ENCODE results near the gene CNN2. TPM values are rescaled to one million over a fixed set of nuclear protein-coding genes. Genes with fewer than 3 reads are reported as not detected.

Gene CNN2
- 10 to 100 TPM; 78.1 to 78.9 TPM for total RNA-seq
- polyA plus RNA-seq, result 792 TPM

GRCh38 chr19:1025960-1026782 lies at the start of gene CNN2:
TSS of gene CNN2 (plus strand) at chr19:1026608. CDS start at chr19:1026662, 54 bp downstream.
- H3K36me3 Mint-ChIP-seq, result peaks cover 0 to 27% (median 7%) of the 10 kb centered on the region in 3 donors
- Histone ChIP-seq H3K4me1 (ENCODE audit: insufficient read depth, low read length) (peaks cover 40% of the 10 kb centered on the region), H3K4me3 (ENCODE audit: low read length) (peak within 1 kb of the TSS; percentile 92), H3K36me3 (ENCODE audit: insufficient read depth, low read length) (no peaks in the 10 kb centered on the region), H3K27me3 (ENCODE audit: insufficient read depth, low read length, poor library complexity, severe bottlenecking) (no peaks in the 10 kb centered on the region), H3K9me3 (ENCODE audit: low read length) (no peaks in the 10 kb centered on the region), H3K27ac (ENCODE audit: low read depth, low read length) (peak within 1 kb of the TSS; percentile 89)
- peak; percentile 58 to 71 (median 68) for DNase-seq
- peaks cover 0 to 1% (median 0%) of the 10 kb centered on the region in 5 donors for H3K9me3 Mint-ChIP-seq
- H3K27ac Mint-ChIP-seq, result peak within 1 kb of the TSS; percentile 82 to 99 (median 96)
- H3K4me1 Mint-ChIP-seq, result peaks cover 28 to 47% (median 34%) of the 10 kb centered on the region in 3 donors
- peak within 1 kb of the TSS; percentile 95 to 99 (median 98) for H3K4me3 Mint-ChIP-seq
- H3K27me3 Mint-ChIP-seq, result peaks cover 0 to 8% of the 10 kb centered on the region in 2 donors
- POLR2A ChIA-PET, result interaction anchor here (0.7 to 9.2 kb wide), 12 partner anchors 9 to 100 kb away, joined by 3 to 143 read pairs (median 8); partner anchors contain the start of genes ABCA7 and ARHGAP45
- CTCF ChIA-PET, result interaction anchor here (0.8 to 8.4 kb wide), 13 partner anchors 10 to 240 kb away, joined by 3 to 62 read pairs (median 4); partner anchors contain the start of genes ABCA7, ARHGAP45 and WDR18

DNA sequence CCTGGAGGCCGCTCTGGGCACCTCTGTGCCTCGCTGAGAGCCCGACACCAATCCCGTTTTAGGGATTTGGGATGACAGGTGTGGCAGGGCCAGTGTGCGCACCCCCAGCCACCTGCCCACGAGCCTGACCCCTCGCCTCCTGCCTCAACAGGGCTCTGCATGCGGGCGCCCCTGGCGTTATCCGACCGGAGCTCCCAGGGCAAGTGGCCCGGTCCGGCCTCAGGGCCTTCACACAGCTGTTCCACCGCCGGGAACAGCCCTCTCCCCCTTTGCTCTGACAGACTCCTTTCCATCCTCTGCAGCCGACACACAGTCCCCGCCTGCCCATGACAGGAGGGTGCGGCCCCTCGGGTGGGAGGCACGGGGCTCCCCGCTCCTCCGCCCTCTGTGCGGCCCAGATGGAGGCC lies 49.3 kb upstream of the CNN2 start:
- no peak overlapping the region for H3K27ac Mint-ChIP-seq
- no peak overlapping the region for H3K4me3 Mint-ChIP-seq
- CTCF ChIA-PET, result interaction anchor here (1.0 kb wide), 1 partner anchor 54 kb away, joined by 5 read pairs; no protein-coding TSS in a partner anchor
- no peaks in the 10 kb centered on the region for H3K9me3 ChIP-seq (ENCODE audit: low read length)
- H3K36me3 Mint-ChIP-seq, result peaks cover 2 to 5% (median 3%) of the 10 kb centered on the region in 3 donors
- no peaks in the 10 kb centered on the region for H3K4me1 ChIP-seq (ENCODE audit: insufficient read depth, low read length)
- H3K36me3 ChIP-seq (ENCODE audit: insufficient read depth, low read length), result no peaks in the 10 kb centered on the region
- no peak overlapping the region for H3K27ac ChIP-seq (ENCODE audit: low read depth, low read length)
- H3K9me3 Mint-ChIP-seq, result peaks cover 0 to 2% (median 0%) of the 10 kb centered on the region in 5 donors
- no peak for DNase-seq
- no peak overlapping the region for H3K4me3 ChIP-seq (ENCODE audit: low read length)
- no peaks in the 10 kb centered on the region for H3K27me3 Mint-ChIP-seq
- POLR2A ChIA-PET, result no interaction called here
- no peaks in the 10 kb centered on the region for H3K27me3 ChIP-seq (ENCODE audit: insufficient read depth, low read length, poor library complexity, severe bottlenecking)
- no peaks in the 10 kb centered on the region for H3K4me1 Mint-ChIP-seq

DNA sequence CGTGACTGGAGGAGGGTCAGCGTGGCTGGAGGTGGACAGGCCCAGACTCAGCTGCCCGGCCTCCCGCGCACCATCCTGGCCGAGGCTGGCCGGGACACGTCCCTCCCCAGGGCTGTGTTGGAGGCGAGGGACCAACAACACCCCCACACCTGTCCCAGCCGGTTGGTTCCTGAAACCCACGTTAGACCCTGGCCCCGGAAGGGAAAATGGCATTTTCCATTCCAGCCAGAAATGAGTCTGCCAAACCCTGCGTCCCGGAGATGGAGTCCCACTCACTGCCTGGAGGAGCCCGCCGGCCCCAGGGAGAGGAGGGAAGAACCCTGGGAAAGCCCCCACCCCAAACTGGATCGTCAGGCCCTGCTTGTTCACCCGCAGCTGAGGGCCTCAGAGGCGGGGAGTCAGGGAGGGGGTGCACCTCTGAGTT lies 47.1 kb upstream of the CNN2 start:
- no peaks in the 10 kb centered on the region for H3K9me3 ChIP-seq (ENCODE audit: low read length)
- Mint-ChIP-seq H3K27me3 (no peaks in the 10 kb centered on the region), H3K36me3 (peaks cover 0 to 2% (median 0%) of the 10 kb centered on the region in 3 donors), H3K27ac (no peak overlapping the region), H3K4me1 (peaks cover 5 to 9% (median 8%) of the 10 kb centered on the region in 3 donors), H3K4me3 (no peak overlapping the region), H3K9me3 (no peaks in the 10 kb centered on the region)
- ChIA-PET CTCF (interaction anchor here (0.9 to 1.1 kb wide), 3 partner anchors 31 to 85 kb away, joined by 3 to 4 read pairs (median 3); no protein-coding TSS in a partner anchor), POLR2A (no interaction called here)
- peaks cover 12% of the 10 kb centered on the region for H3K4me1 ChIP-seq (ENCODE audit: insufficient read depth, low read length)
- no peak for DNase-seq
- no peaks in the 10 kb centered on the region for H3K36me3 ChIP-seq (ENCODE audit: insufficient read depth, low read length)
- no peaks in the 10 kb centered on the region for H3K27me3 ChIP-seq (ENCODE audit: insufficient read depth, low read length, poor library complexity, severe bottlenecking)
- H3K4me3 ChIP-seq (ENCODE audit: low read length), result no peak overlapping the region
- peak overlapping the region; percentile 59 for H3K27ac ChIP-seq (ENCODE audit: low read depth, low read length)

DNA sequence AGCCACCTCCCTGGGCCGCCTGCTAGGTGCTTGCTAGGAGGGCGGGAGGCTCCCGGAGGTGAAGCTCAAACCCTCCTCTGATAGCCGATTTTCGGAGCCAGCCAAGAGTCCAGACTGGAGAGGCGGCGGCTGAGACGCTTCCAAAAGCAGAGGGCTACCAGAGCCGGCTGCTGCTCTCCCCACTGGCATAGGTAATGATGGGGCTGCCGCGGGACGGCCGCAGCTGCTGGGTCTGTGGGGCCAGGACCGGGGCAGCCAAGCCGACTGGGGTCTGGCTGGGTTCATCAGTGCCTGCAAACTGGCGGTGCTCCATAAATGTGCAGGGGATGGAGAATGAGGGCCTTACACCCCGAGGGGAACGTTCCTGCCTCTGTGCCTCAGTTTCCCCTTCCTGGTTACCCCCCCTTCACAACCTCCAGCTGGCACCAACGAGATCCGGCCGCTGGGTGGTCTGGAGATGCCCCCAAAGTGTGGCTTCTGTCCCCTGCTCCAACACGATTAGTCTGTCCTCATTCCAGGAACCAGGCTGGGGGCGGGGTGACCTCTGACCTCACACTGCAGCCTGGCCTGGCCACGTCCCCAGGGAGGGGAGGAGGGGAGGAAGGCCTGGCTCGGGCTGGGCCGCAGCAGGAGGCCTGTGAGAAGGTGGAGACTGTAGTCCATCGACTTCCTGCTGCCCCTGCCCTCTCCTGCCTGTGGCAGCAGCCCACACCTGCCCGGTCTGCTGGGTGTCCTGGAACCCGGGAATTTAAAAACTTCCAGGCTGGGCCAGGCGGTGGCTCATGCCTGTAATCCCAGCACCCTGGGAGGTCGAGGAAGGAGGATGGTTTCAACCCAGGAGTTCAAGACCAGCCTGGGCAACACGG lies 46.0 kb upstream of the CNN2 start:
- CTCF ChIA-PET, result interaction anchor here (0.9 to 5.5 kb wide), 5 partner anchors 28 to 117 kb away, joined by 3 to 116 read pairs (median 4); no protein-coding TSS in a partner anchor
- H3K9me3 ChIP-seq (ENCODE audit: low read length), result no peaks in the 10 kb centered on the region
- H3K27me3 Mint-ChIP-seq, result no peaks in the 10 kb centered on the region
- no peaks in the 10 kb centered on the region for H3K27me3 ChIP-seq (ENCODE audit: insufficient read depth, low read length, poor library complexity, severe bottlenecking)
- POLR2A ChIA-PET, result no interaction called here
- no peaks in the 10 kb centered on the region for H3K36me3 ChIP-seq (ENCODE audit: insufficient read depth, low read length)
- H3K36me3 Mint-ChIP-seq, result peaks cover 0 to 5% (median 0%) of the 10 kb centered on the region in 3 donors
- no peaks in the 10 kb centered on the region for H3K9me3 Mint-ChIP-seq
- no peak overlapping the region for H3K4me3 ChIP-seq (ENCODE audit: low read length)
- peak in 1 of 5 donors; percentile 44 for DNase-seq
- peaks cover 9 to 18% (median 15%) of the 10 kb centered on the region in 3 donors for H3K4me1 Mint-ChIP-seq
- H3K4me3 Mint-ChIP-seq, result no peak overlapping the region
- peaks cover 18% of the 10 kb centered on the region for H3K4me1 ChIP-seq (ENCODE audit: insufficient read depth, low read length)
- peak overlapping the region in 1 of 8 donors; percentile 84 for H3K27ac Mint-ChIP-seq
- H3K27ac ChIP-seq (ENCODE audit: low read depth, low read length), result peak overlapping the region; percentile 64

GRCh38 chr19:982567-983170 lies 43.7 kb upstream of the CNN2 start:
- Mint-ChIP-seq H3K36me3 (peaks cover 0 to 24% (median 0%) of the 10 kb centered on the region in 3 donors), H3K4me3 (peak overlapping the region in 5 of 7 donors; percentile 17 to 38 (median 34)), H3K9me3 (no peaks in the 10 kb centered on the region), H3K4me1 (peaks cover 15 to 24% (median 23%) of the 10 kb centered on the region in 3 donors), H3K27me3 (no peaks in the 10 kb centered on the region), H3K27ac (peak overlapping the region in 4 of 8 donors; percentile 38 to 74 (median 54))
- no peak overlapping the region for H3K27ac ChIP-seq (ENCODE audit: low read depth, low read length)
- peaks cover 18% of the 10 kb centered on the region for H3K4me1 ChIP-seq (ENCODE audit: insufficient read depth, low read length)
- no peaks in the 10 kb centered on the region for H3K36me3 ChIP-seq (ENCODE audit: insufficient read depth, low read length)
- no peaks in the 10 kb centered on the region for H3K9me3 ChIP-seq (ENCODE audit: low read length)
- DNase-seq, result peak; percentile 64 to 77 (median 70)
- H3K4me3 ChIP-seq (ENCODE audit: low read length), result no peak overlapping the region
- POLR2A ChIA-PET, result interaction anchor here (2.1 kb wide), 1 partner anchor 60 kb away, joined by 11 read pairs; no protein-coding TSS in a partner anchor
- H3K27me3 ChIP-seq (ENCODE audit: insufficient read depth, low read length, poor library complexity, severe bottlenecking), result no peaks in the 10 kb centered on the region
- CTCF ChIA-PET, result interaction anchor here (0.7 to 5.5 kb wide), 14 partner anchors 14 to 213 kb away, joined by 3 to 116 read pairs (median 6); partner anchors contain the start of genes CFD, RNU6-2 and TMEM259

DNA sequence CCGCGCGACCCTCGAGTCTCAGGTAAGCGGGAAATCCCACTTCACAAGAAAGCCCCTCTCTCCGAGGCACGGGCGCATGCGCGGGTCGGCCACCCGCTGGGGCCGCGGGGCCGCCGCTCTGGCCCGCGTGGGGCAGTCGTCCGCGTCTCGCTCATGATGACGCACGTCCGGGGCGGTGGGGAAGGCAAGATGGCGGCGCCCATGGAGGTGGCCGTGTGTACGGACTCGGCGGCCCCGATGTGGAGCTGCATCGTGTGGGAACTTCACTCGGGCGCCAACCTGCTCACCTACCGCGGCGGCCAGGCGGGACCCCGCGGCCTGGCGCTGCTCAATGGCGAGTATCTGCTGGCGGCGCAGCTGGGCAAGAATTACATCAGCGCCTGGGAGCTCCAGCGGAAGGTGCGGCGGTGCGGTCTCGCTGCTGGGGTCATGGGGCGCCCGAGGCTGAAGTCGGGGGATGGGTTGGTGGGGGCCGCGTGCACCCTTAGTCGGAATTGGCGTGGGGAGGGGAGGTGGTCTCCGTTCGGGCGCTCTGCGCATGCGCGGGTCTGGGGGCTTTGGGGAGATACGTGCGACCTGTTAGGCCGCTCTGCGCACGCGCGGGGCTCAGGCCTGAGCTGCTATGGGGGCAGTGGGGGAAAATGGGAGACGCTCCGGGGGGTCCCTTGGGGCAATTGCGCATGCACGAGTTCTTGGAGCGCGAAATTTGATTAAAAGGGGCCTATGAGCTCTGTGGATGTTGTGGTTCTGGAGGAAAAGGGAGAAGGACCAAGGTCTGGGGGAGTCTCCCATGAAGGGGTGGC lies 42.0 kb upstream of the CNN2 start, which contains the start of gene WDR18:
WDR18 (plus strand) TSS at position 181 of the 803 bp plus-strand sequence; CDS start at position 190, 9 bp downstream.
- H3K4me3 Mint-ChIP-seq, result peak within 1 kb of the TSS; percentile 89 to 98 (median 93)

More for the DNA sequence above, 42.0 kb upstream of the CNN2 start, which contains the start of gene WDR18:
- peak; percentile 75 to 92 (median 84) for DNase-seq
- Histone ChIP-seq H3K4me1 (ENCODE audit: insufficient read depth, low read length) (peaks cover 18% of the 10 kb centered on the region), H3K27ac (ENCODE audit: low read depth, low read length) (peak within 1 kb of the TSS; percentile 87), H3K36me3 (ENCODE audit: insufficient read depth, low read length) (no peaks in the 10 kb centered on the region), H3K9me3 (ENCODE audit: low read length) (no peaks in the 10 kb centered on the region), H3K27me3 (ENCODE audit: insufficient read depth, low read length, poor library complexity, severe bottlenecking) (no peaks in the 10 kb centered on the region), H3K4me3 (ENCODE audit: low read length) (peak within 1 kb of the TSS; percentile 76)
- Mint-ChIP-seq H3K27ac (peak within 1 kb of the TSS; percentile 85 to 96 (median 92)), H3K9me3 (no peaks in the 10 kb centered on the region), H3K36me3 (peaks cover 0 to 35% (median 0%) of the 10 kb centered on the region in 3 donors), H3K4me1 (peaks cover 15 to 30% (median 24%) of the 10 kb centered on the region in 3 donors), H3K27me3 (no peaks in the 10 kb centered on the region)
- CTCF ChIA-PET, result interaction anchor here (0.8 to 5.5 kb wide), 25 partner anchors 11 to 260 kb away, joined by 3 to 116 read pairs (median 4); partner anchors contain the start of genes ARHGAP45, CFD, CNN2 and RNU6-2
- POLR2A ChIA-PET, result interaction anchor here (0.6 to 2.9 kb wide), 23 partner anchors 11 to 621 kb away, joined by 3 to 24 read pairs (median 4); partner anchors contain the start of genes ABCA7, ARHGAP45, RNU6-2 and TMEM259

Data from CD8-positive, alpha-beta memory T cell (primary cell).